ENCODE results near the gene ATP2C1.
"Not testable (repeated sequence)": the region's sequence is repeated elsewhere in the genome, so short reads cannot be mapped to it uniquely, and the experiment has no call there.

The ATP2C1 gene

DNA sequence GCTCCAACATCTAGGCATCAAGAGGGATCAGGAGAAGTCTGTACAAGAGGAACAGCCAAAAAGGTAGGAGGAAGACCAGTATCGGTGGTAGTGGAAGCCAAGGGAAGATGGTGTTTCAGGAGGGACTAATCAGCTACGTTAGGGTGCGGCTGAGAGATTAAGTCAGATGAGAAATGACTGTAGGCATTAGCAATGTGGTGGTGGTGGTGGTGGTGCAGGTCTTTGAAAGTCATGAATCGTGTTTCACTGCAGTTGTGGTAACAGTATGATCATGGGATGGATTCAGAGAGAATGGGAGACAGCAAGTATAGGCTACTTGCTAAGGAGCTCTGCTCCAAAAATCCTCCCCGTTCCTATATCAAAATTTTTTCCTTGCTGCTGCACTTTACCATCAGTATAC, 97.2 kb downstream of the ATP2C1 start:
- no peak for DNase-seq

DNA sequence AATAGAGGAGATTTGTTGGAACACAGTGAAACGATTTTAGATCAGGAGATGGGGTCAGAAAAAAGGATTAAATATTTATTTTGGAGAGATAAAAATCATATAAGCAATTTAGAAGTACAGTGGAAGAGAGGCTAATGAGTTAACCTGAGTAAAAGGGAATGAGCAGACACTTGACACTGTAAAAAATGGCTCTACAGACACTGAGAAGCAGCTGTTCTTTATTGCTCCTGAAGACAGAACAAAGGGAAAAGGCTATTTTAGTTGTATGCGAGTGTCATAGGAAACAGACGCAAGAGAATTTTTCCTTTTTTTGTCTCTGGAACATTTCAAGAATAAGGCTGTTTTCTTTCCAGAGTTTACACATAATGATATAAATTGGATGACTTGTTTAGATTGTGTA, 98.5 kb downstream of the ATP2C1 start:
- no peak for DNase-seq

DNA sequence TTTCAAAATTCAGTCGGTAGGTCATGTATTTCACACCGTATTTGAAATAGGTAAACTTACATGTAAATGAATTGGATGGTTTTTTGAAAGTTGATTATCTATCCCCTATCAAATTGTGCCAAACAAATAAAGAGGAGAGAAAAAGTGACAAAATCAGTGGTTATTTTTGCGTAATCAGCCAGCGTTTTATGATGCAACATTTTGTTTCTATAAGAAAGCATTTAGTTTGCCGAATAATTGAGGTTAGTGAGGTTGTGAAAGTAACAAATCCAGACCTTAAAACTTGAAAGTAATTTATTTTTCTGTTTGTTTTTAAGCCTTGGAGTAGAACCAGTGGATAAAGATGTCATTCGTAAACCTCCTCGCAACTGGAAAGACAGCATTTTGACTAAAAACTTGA, 103.4 kb downstream of the ATP2C1 start:
- DNase-seq: no peak

- no peak for DNase-seq
Measured at GRCh38 chr3:131001071-131001470, 107.2 kb downstream of the ATP2C1 start.

- no peak for DNase-seq
Measured at GRCh38 chr3:131004603-131005002, 110.7 kb downstream of the ATP2C1 start.

GRCh38 chr3:131007256-131007655, 113.4 kb downstream of the ATP2C1 start:
- DNase-seq: no peak

- no peak for DNase-seq
Measured at GRCh38 chr3:131007782-131008181, 113.9 kb downstream of the ATP2C1 start.

GRCh38 chr3:131008326-131008725, 114.4 kb downstream of the ATP2C1 start:
- DNase-seq: no peak

GRCh38 chr3:131009698-131010097, 115.8 kb downstream of the ATP2C1 start:
- no peak for DNase-seq

DNA sequence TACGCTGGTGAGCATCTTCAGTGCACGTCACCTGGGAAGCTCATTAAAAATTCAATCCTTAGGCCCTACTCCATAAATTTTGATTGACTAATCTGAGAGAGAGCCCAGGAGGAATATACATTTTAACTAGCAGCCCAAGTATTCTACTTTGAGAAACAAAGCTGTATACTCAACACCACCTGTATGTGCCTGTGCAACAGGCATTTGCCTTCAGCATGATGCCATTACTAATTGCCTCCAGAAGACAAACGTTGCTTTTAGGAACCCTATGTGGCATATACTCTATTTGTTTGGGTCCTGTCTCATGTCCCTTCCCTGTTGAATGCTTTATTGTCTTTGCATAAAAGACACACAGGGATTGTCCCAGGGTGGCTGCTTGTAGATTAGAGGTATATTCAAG, 125.1 kb downstream of the ATP2C1 start:
- DNase-seq: no peak

- DNase-seq: no peak
Measured at GRCh38 chr3:131020122-131020693, 126.3 kb downstream of the ATP2C1 start.

- no peak for DNase-seq
Measured at GRCh38 chr3:131025539-131025938, 131.7 kb downstream of the ATP2C1 start.

DNA sequence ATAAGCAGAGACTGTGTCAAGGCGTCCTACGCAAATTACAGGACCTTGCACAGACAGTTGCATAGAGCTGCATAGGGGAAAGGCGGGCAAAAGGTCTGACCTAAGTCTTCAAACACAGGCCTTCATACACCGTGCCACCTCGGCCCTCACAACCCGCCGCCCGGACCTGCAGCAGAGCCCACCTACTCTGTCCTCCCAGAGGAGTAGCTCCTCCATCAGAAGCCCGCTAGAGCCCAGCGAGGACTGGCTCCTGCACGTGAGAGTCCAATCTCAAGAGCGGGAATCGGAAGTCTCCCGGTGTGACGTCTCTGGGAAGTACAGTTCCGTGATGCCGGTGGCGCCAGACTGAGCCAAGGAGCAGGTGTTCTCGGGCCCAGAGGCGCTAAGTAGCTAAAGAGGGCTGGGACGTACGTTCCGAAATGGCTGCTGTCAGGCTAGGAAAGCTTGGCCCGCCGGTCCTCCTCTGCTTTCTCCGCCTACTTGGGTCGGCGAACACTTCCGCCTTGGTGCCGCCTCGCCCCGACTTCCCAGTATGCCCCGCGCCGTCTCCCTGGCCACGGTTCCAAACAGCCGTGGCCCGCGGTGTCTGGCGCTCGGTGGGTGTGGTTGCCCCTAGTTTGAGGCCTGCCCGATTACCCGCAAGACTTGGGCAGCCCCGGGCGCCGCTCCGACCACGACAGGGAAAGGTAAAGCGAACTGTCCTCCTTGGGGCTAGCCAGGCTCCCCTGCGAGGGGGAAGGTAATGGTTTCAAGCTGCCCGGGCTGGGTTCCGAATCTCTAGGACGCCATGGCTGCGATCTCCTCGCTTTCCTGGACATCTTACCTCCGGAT, 132.7 kb downstream of the ATP2C1 start, which contains the start of the genes ASTE1 and NEK11:
Gene ASTE1, minus strand, starts transcription at position 505 of the 831 bp plus-strand sequence. CDS start 1,519 bp downstream, outside the sequence.
Gene NEK11, plus strand, starts transcription at position 557 of the 831 bp plus-strand sequence. CDS start 2,832 bp downstream, outside the sequence.
- peak; percentile 96 for DNase-seq

DNA sequence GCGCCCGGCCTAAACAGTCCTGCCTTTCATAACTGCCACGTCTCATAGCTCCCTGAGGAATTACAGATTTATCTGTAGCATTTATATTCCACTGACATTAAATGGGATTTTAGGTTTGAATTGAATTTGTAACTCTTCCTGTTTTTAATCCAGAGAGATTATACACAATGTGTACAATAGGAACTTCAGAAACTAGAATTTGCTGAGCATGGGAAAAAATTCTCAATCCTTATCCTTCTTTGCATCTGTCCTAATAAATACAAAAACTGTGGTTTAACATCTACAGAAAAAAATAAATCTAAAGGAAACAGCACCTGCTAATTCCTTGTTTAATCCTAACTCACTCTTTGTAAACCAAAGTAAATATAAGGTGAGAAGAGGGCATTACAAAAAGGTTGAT, 135.0 kb downstream of the ATP2C1 start:
- DNase-seq: no peak

GRCh38 chr3:131031660-131032059, 137.8 kb downstream of the ATP2C1 start:
- DNase-seq: no peak

DNA sequence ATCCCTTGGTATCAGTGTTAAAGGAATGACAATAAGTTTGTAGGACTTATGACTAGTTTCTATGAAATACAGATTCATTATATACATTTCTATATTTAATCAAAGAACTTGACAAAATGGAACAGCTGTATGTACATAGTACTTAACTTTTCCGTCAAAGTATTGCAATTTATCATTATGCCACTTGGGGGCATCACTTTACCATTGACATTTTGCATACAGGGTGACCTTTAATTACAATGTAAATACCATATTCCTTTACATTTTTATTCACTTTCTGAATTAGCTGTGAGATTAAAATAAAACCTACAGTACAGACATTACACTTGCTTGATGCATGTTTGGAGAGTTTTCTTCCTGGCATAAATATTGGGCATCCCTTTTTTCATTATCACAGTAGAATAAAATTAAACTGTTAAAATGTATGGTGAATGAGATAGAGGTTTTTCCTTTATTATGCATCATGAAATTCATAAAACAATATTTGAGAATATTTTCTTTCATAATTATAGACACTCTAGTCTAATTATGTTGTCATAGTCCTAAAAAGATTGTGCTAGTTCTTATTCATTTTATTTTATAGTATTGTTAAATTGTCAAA, 139.7 kb downstream of the ATP2C1 start:
- DNase-seq: no peak

DNA sequence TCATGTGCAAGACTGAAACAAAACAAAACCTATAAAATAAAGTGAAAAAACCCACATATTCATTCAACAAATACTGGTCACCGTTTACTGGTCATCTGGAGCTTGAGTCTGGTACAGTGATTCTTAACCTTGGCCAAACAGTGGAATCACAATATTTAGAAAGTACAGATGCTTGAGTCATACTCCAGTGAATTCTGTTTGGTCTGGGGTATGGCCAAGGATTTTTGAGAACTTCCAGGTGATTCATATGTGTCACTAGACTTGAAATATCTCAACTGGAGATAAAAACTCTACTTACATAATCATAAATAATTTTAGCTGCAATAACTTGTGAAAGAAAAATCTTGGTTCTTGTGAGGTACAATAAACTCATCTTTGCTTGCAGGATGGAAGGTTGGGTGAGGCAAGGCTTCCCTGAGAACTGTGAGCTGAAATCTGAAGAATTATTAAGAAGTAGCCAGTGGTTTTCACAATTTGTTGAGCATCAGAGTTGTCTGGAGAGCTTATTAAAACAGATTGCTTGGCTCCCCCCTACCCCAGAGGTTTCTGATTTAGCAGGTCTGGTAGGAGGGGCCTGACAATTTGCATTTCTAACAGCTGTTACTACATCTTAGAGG, 142.4 kb downstream of the ATP2C1 start:
- no peak for DNase-seq

- DNase-seq: no peak
Measured at GRCh38 chr3:131036986-131037385, 143.1 kb downstream of the ATP2C1 start.

DNA sequence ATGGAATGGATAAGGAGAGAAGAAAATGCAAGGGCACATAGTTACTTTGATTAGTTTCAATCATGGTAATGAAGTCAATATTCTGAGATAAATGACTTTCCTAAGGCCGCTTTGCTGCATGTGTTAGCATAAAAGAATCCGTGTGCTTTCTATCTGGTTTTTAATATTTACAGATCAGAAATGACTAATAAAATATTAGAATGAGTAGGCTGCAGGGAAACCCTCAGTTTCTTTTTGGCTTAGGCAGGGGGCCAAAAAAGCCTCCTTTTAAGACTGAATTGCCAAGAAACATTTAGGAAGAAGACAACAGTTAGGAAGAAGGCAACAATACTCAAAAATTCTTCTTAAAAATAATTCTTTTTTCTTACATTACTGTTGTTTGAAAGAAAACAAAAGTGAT, 144.4 kb downstream of the ATP2C1 start:
- no peak for DNase-seq

DNA sequence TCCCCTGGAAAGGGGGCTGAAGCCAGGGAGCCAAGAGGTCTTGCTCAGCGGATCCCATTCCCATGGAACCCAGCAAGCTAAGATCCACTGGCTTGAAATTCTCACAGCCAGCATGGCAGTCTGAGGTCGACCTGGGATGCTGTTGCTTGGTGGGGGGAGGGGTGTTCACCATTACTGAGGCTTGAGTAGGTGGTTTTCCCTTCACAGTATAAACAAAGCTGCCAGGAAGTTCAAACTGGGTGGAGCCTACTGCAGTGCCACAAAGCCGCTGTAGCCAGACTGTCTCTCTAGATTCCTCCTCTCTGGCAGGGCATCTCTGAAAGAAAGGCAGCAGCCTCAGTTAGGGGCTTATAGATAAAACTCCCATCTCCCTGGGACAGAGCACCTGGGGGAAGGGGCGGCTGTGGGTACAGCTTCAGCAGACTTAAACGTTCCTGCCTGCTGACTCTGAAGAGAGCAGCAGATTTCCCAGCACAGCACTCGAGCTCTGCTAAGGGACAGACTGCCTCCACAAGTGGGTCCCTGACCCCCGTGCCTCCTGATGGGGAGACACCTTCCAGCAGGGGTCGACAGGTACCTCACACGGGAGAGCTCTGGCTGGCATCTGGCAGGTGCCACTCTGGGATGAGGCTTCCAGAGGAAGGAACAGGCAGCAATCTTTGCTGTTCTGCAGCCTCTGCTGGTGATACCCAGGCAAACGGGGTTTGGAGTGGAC, 148.5 kb downstream of the ATP2C1 start:
- not testable (repeated sequence) for DNase-seq

GRCh38 chr3:131047582-131047981, 153.7 kb downstream of the ATP2C1 start:
- no peak for DNase-seq

- no peak for DNase-seq
Measured at GRCh38 chr3:131048030-131048429, 154.1 kb downstream of the ATP2C1 start.

DNA sequence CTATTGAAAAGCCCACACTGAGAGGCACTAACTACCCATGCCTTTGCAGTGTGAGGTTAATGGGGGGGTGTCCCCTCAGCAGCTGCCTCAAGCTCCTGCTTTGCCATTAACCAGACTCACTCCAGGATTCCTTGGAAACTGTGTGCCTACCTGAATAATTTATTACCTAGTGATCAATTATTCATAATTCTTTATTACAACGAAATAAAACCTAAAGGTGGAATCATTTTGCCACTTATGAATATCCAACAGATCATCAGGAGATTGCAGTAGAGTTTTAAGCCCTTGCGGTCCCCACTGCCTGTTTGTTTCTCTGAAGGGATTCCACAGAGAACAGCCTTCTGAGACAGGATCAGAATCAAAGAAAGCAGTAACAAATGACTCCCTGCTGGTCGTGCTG, 156.1 kb downstream of the ATP2C1 start:
- no peak for DNase-seq

All from right hindlimb (tissue), 1 donor.